ENCODE measurements around the gene CTXND2. TPM values are rescaled to one million over a fixed set of nuclear protein-coding genes. Genes with fewer than 3 reads are reported as not detected.

Gene CTXND2
- total and polyA plus RNA-seq, 2 donors from 2014 or later: not detected

DNA sequence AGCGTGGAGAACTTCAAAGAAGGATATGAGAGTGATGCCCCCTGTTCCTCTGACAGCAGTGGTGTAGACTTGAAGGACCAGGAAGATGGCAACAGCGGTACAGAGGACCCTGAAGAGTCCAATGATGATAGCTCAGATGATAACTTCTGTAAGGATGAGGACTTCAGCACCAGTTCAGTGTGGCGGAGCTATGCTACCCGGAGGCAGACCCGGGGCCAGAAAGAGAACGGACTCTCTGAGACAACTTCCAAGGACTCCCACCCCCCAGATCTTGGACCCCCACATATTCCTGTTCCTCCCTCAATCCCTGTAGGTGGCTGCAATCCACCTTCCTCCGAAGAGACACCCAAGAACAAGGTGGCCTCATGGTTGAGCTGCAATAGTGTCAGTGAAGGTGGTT is 73.7 kb downstream of the CTXND2 start:
- DNase-seq: no peak
- H3K9me3 ChIP-seq (ENCODE audit: control insufficient read depth in 2 of 3, insufficient read depth in 1 of 3, low read length in 3 of 3): no peaks in the 10 kb centered on the region
- H3K9ac ChIP-seq (ENCODE audit: low read length in 3 of 3): no peak overlapping the region
- no peak overlapping the region for H3K27ac ChIP-seq (ENCODE audit: low read depth in 2 of 2, low read length in 2 of 2)
- H3K4me3 ChIP-seq (ENCODE audit: low read length in 3 of 3): no peak overlapping the region
- FAIRE-seq: no peak
- H3K4me1 ChIP-seq (ENCODE audit: control insufficient read depth in 2 of 3, insufficient read depth in 2 of 3, low read depth in 1 of 3, low read length in 3 of 3): no peaks in the 10 kb centered on the region
- peaks cover 10 to 40% (median 39%) of the 10 kb centered on the region in 3 donors for H3K36me3 ChIP-seq (ENCODE audit: control insufficient read depth in 2 of 3, insufficient read depth in 3 of 3, low read length in 3 of 3)
- no peaks in the 10 kb centered on the region for H3K27me3 ChIP-seq (ENCODE audit: control insufficient read depth, insufficient read depth, low read length)
- intact Hi-C loops (cut with DNase I): no loop called here
- TF ChIP-seq, protein P1, sequence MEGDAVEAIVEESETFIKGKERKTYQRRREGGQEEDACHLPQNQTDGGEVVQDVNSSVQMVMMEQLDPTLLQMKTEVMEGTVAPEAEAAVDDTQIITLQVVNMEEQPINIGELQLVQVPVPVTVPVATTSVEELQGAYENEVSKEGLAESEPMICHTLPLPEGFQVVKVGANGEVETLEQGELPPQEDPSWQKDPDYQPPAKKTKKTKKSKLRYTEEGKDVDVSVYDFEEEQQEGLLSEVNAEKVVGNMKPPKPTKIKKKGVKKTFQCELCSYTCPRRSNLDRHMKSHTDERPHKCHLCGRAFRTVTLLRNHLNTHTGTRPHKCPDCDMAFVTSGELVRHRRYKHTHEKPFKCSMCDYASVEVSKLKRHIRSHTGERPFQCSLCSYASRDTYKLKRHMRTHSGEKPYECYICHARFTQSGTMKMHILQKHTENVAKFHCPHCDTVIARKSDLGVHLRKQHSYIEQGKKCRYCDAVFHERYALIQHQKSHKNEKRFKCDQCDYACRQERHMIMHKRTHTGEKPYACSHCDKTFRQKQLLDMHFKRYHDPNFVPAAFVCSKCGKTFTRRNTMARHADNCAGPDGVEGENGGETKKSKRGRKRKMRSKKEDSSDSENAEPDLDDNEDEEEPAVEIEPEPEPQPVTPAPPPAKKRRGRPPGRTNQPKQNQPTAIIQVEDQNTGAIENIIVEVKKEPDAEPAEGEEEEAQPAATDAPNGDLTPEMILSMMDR (IDR thresholded peaks at IDR 0.05; ENCODE audit: borderline replicate concordance, extremely low read depth, insufficient read depth): no peak

DNA sequence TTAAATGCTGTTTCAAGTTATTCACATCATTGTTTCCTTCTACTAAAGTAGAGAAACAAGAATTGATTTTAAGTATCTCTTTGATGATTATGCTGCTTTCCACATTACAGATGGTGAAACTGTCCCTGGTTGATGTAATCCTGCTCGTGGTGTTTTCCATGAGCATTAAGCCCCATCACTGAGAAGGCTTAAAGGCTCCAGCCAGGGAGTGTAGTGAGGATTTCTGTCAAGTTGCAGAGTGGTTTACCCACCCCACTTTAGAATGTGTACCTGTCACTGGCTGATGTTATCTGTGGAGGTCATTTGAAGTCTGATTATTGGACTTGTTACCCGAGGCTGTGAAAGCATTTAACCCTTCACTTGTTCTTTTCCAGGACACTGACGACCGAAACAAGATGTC is 74.8 kb downstream of the CTXND2 start:
- DNase-seq (no peak), FAIRE-seq (no peak)
- TF ChIP-seq, protein P1 (IDR thresholded peaks at IDR 0.05; ENCODE audit: borderline replicate concordance, extremely low read depth, insufficient read depth): no peak
- H3K9ac ChIP-seq (ENCODE audit: low read length in 3 of 3): no peak overlapping the region
- H3K4me3 ChIP-seq (ENCODE audit: low read length in 3 of 3): no peak overlapping the region
- H3K9me3 ChIP-seq (ENCODE audit: control insufficient read depth in 2 of 3, insufficient read depth in 1 of 3, low read length in 3 of 3): no peaks in the 10 kb centered on the region
- H3K36me3 ChIP-seq (ENCODE audit: control insufficient read depth in 2 of 3, insufficient read depth in 3 of 3, low read length in 3 of 3): peaks cover 13 to 52% (median 50%) of the 10 kb centered on the region in 3 donors
- intact Hi-C loops (cut with DNase I): no loop called here
- no peaks in the 10 kb centered on the region for H3K27me3 ChIP-seq (ENCODE audit: control insufficient read depth, insufficient read depth, low read length)
- no peaks in the 10 kb centered on the region for H3K4me1 ChIP-seq (ENCODE audit: control insufficient read depth in 2 of 3, insufficient read depth in 2 of 3, low read depth in 1 of 3, low read length in 3 of 3)
- H3K27ac ChIP-seq (ENCODE audit: low read depth in 2 of 2, low read length in 2 of 2): no peak overlapping the region

Other genes with a start within 250 kb of the CTXND2 start
- 36.1 TPM for gene GOLPH3L, start 190.0 kb upstream of the CTXND2 start, total RNA-seq
- gene GOLPH3L, start 190.0 kb upstream of the CTXND2 start, polyA plus RNA-seq (ENCODE audit: insufficient read depth, low read depth, low replicate concordance): 21.1 TPM
- 0.13 TPM for gene HORMAD1, start 166.2 kb upstream of the CTXND2 start, total RNA-seq
- gene HORMAD1, start 166.2 kb upstream of the CTXND2 start, polyA plus RNA-seq (ENCODE audit: insufficient read depth, low read depth, low replicate concordance): not detected
- 109 TPM for gene CTSS, start 121.4 kb upstream of the CTXND2 start, total RNA-seq
- gene CTSS, start 121.4 kb upstream of the CTXND2 start, polyA plus RNA-seq (ENCODE audit: insufficient read depth, low read depth, low replicate concordance): 5.3 TPM
- 16.8 TPM for gene CTSK, start 78.9 kb upstream of the CTXND2 start, total RNA-seq
- 11.6 TPM for gene CTSK, start 78.9 kb upstream of the CTXND2 start, polyA plus RNA-seq (ENCODE audit: insufficient read depth, low read depth, low replicate concordance)
- gene ARNT, start 10.5 kb upstream of the CTXND2 start, total RNA-seq: 46.0 TPM
- gene ARNT, start 10.5 kb upstream of the CTXND2 start, polyA plus RNA-seq (ENCODE audit: insufficient read depth, low read depth, low replicate concordance): 13.0 TPM
- 51.6 TPM for gene SETDB1, start 39.2 kb downstream of the CTXND2 start, total RNA-seq
- 12.1 TPM for gene SETDB1, start 39.2 kb downstream of the CTXND2 start, polyA plus RNA-seq (ENCODE audit: insufficient read depth, low read depth, low replicate concordance)
- 268 TPM for gene CERS2, start 87.7 kb downstream of the CTXND2 start, total RNA-seq
- gene CERS2, start 87.7 kb downstream of the CTXND2 start, polyA plus RNA-seq (ENCODE audit: insufficient read depth, low read depth, low replicate concordance): 258 TPM
- gene ANXA9, start 95.2 kb downstream of the CTXND2 start, total RNA-seq: 3.3 TPM
- 38.5 TPM for gene ANXA9, start 95.2 kb downstream of the CTXND2 start, polyA plus RNA-seq (ENCODE audit: insufficient read depth, low read depth, low replicate concordance)
- gene MINDY1, start 119.8 kb downstream of the CTXND2 start, total RNA-seq: 33.5 TPM
- gene MINDY1, start 119.8 kb downstream of the CTXND2 start, polyA plus RNA-seq (ENCODE audit: insufficient read depth, low read depth, low replicate concordance): 35.1 TPM
- 24.0 TPM for gene PRUNE1, start 121.3 kb downstream of the CTXND2 start, total RNA-seq
- 25.6 TPM for gene PRUNE1, start 121.3 kb downstream of the CTXND2 start, polyA plus RNA-seq (ENCODE audit: insufficient read depth, low read depth, low replicate concordance)
- 0.54 TPM for gene BNIPL, start 149.4 kb downstream of the CTXND2 start, total RNA-seq
- 3.1 TPM for gene BNIPL, start 149.4 kb downstream of the CTXND2 start, polyA plus RNA-seq (ENCODE audit: insufficient read depth, low read depth, low replicate concordance)
- gene C1orf56, start 160.6 kb downstream of the CTXND2 start, total RNA-seq: 6.2 TPM
- 12.8 TPM for gene C1orf56, start 160.6 kb downstream of the CTXND2 start, polyA plus RNA-seq (ENCODE audit: insufficient read depth, low read depth, low replicate concordance)
- gene CDC42SE1, start 172.5 kb downstream of the CTXND2 start, total RNA-seq: 107 TPM
- 36.6 TPM for gene CDC42SE1, start 172.5 kb downstream of the CTXND2 start, polyA plus RNA-seq (ENCODE audit: insufficient read depth, low read depth, low replicate concordance)
- 1.4 TPM for gene MLLT11, start 173.3 kb downstream of the CTXND2 start, total RNA-seq
- gene MLLT11, start 173.3 kb downstream of the CTXND2 start, polyA plus RNA-seq (ENCODE audit: insufficient read depth, low read depth, low replicate concordance): 2.3 TPM
- gene GABPB2, start 183.6 kb downstream of the CTXND2 start, total RNA-seq: 20.5 TPM
- gene GABPB2, start 183.6 kb downstream of the CTXND2 start, polyA plus RNA-seq (ENCODE audit: insufficient read depth, low read depth, low replicate concordance): 4.7 TPM

All from kidney (tissue), 14 donors.